HG02981 (cell line): Measurements from ENCODE around the gene TRIM51.
A peak's percentile ranks its signal among the peaks of the same experiment; 100 is the strongest.
"Not testable (repeated sequence)": the region's sequence is repeated elsewhere in the genome, so short reads cannot be mapped to it uniquely, and the experiment has no call there.

Experiments used
- ATAC-seq: cut with Tn5 transposase; IDR thresholded peaks from one replicate; pipeline ENCODE4 v1.9.1; 2021; ENCODE audit warnings: mild to moderate bottlenecking, moderate library complexity; ENCODE audit not compliant: unreplicated experiment

The TRIM51 gene, protein sequence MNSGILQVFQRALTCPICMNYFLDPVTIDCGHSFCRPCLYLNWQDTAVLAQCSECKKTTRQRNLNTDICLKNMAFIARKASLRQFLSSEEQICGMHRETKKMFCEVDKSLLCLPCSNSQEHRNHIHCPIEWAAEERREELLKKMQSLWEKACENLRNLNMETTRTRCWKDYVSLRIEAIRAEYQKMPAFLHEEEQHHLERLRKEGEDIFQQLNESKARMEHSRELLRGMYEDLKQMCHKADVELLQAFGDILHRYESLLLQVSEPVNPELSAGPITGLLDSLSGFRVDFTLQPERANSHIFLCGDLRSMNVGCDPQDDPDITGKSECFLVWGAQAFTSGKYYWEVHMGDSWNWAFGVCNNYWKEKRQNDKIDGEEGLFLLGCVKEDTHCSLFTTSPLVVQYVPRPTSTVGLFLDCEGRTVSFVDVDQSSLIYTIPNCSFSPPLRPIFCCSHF

DNA sequence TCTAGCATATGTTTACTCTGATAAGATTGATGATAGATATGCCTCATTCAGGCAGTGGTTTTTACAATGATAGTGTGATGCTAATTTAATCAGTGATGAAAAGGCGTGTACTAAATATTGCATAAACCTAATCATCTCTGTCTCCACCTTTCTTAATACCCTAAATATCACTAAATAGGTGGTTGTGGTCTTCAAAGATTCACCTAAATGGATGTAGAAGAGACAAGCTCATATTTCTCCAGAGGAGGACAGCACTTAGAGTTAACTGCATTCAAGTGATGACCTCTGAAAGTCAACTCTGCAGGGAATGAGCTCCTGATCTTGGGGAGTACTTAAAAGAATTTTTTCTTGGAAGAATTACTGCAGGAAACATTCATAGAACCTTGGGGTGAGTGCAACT, at the start of gene TRIM51:
Gene TRIM51, plus strand, starts transcription at position 301 of the 400 bp plus-strand sequence. CDS start 2,132 bp downstream, outside the sequence.
- ATAC-seq: not testable (repeated sequence)

- no peak for ATAC-seq
These were observed 44.6 kb upstream of the TRIM51 start, which contains the start of gene OR5D16 for GRCh38 chr11:55838452-55838851. Gene OR5D16 (plus strand): TSS chr11:55838752. CDS start chr11:55838752, 0 bp downstream.

DNA sequence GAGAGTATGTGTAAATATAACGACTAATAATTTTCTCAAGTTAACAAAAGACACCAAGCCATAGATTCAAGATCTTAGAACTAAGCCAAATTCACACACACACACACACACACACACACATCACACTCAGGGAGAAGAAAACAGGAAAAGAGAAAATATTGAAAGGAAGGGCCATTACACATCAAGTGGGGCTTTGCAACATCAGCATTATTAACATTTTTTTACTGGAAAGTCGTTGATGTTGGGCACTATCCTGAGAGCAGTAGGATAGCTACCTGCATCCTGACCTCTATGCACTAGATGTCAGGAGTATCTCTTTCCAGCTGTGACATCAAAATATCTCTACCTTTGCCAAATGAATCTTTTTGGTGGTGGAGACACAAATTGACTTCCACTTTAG, 35.6 kb upstream of the TRIM51 start:
- ATAC-seq: no peak

- no peak for ATAC-seq
These were observed 34.1 kb upstream of the TRIM51 start for GRCh38 chr11:55849037-55849436.

- ATAC-seq: no peak
These were observed 31.0 kb upstream of the TRIM51 start for GRCh38 chr11:55852141-55852540.

- ATAC-seq: peak; percentile 56
These were observed 28.4 kb upstream of the TRIM51 start for GRCh38 chr11:55854704-55855103.

DNA sequence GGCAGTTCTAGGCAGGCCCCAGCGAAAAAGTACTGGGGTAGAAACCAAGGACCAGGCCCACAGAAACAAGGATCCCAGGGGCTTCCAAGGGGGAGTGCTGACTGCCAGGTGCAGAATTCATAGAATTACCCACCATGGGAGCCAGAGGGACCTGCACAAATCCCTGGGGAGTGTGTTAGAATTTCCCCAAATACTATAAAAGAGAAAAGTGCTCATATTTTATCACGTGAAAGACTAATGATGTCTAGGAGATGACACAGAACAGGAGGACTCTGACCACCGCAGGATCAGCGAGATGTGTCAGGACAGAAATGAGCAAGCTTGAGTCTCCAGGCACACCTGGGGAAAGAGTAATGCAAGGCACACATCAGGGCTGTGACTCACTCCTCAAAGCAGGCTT, 15.7 kb upstream of the TRIM51 start:
- not testable (repeated sequence) for ATAC-seq

- ATAC-seq: not testable (repeated sequence)
These were observed 10.4 kb upstream of the TRIM51 start for GRCh38 chr11:55872731-55873130.

DNA sequence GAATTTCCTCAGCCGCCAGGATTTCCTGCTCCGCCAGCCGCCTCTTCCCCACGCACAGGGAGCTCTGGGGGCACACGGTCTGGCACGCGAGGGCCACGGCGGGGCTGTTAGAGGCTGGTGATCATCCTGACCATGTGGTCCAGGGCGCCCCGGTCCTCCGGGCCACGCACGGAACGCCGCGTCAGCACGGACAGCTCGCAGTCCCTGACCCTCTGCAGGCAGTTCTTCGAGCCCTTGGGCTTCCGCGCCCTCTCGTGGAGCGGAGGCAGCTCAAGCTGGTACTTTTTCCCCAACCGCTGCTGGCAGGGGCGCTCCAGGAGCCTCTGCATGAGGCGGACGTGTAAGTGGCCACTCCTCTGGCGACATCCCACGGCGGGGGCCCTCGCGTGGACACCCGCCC, 10.0 kb upstream of the TRIM51 start:
- ATAC-seq: not testable (repeated sequence)

- ATAC-seq: not testable (repeated sequence)
These were observed 1.9 kb downstream of the TRIM51 start for GRCh38 chr11:55884995-55885394.

GRCh38 chr11:55885481-55885880, 2.4 kb downstream of the TRIM51 start:
- ATAC-seq: not testable (repeated sequence)

DNA sequence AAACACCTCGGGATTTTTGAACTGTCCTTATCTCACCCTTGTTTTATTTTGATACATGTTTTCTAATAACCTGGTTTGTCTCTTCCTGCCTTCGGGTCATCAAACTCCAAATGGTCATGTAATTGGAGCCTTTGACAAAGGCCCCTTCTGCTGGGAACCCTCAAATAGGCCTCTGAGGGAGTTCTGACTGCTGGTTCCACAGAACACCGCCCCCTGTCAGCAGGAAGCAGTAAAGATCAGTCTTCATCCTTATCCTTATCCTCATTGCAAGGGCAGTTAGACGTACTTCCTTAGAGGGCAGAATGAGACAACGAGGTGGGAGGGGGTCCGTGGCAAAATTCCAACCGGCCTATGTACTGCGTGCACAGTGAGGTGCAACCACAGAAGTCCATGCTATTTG, 12.1 kb downstream of the TRIM51 start:
- no peak for ATAC-seq

- no peak for ATAC-seq
These were observed 19.2 kb downstream of the TRIM51 start for GRCh38 chr11:55902308-55902707.

- no peak for ATAC-seq
These were observed 31.4 kb downstream of the TRIM51 start, which contains the start of gene OR5W2 for GRCh38 chr11:55914482-55914881. Gene OR5W2 (minus strand): TSS chr11:55914582. CDS start chr11:55914582, 0 bp downstream.

GRCh38 chr11:55920537-55920936, 37.4 kb downstream of the TRIM51 start:
- no peak for ATAC-seq

DNA sequence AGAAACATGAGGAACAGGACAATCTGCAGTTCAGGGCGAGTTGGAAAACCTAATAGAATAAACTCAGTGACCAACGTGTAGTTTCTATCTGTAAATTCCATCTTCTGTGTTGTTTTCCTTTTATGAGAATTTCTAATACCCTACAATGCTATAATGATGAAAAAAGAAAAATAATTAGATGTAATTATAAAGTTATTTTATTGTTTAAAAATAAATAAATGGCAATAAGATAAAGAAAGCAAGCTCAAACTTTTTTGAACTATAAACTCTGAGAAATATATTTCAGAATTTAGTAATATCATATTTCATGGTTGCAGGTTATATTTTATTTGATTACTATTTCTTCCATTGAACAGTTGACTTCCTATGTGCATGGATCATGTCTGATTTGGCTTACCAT, 53.2 kb downstream of the TRIM51 start, which contains the start of gene OR5I1:
Gene OR5I1, minus strand, starts transcription at position 101 of the 400 bp plus-strand sequence. Its CDS starts 0 bp downstream, at position 101.
- ATAC-seq: no peak
